Ascending aorta (tissue), 2 donors: ENCODE data around the gene CASP8AP2. TPM values are rescaled to one million over a fixed set of nuclear protein-coding genes. Genes with fewer than 3 reads are reported as not detected.
A peak's percentile ranks its signal among the peaks of the same experiment; 100 is the strongest.

Source experiments
- DNase-seq, 2 donors: peaks; one replicate each; pipeline ENCODE4 v3.0.0-alpha.2; 2019; ENCODE audit warnings: low spot score in 2 of 2
- H3K27ac ChIP-seq, 2 donors: fragments of 200-600 bp; sonication (generic); one replicate each; pipeline ENCODE4 v1.5.1; 2016 to 2017; ENCODE audit warnings: mild to moderate bottlenecking in 1 of 2
- H3K27me3 ChIP-seq: fragments of 200-600 bp; sonication (generic); one replicate; pipeline ENCODE4 v1.5.1; 2017
- H3K36me3 ChIP-seq, 2 donors: fragments of 200-600 bp; sonication (generic); one replicate each; pipeline ENCODE4 v1.5.1; 2016
- H3K4me1 ChIP-seq, 2 donors: fragments of 200-600 bp; sonication (generic); one replicate each; pipeline ENCODE4 v1.5.1; 2016 to 2017; ENCODE audit warnings: mild to moderate bottlenecking in 1 of 2
- H3K4me3 ChIP-seq, 2 donors: fragments of 200-600 bp; sonication (generic); one replicate each; pipeline ENCODE4 v1.5.1; 2016 to 2017; ENCODE audit warnings: mild to moderate bottlenecking in 1 of 2
- H3K9me3 ChIP-seq, 2 donors: fragments of 200-600 bp; sonication (generic); one replicate each; pipeline ENCODE4 v1.5.1; 2016
- CTCF ChIP-seq, 3 experiments: fragments of 200-600 bp in 2 of 3; fragments of 450-650 bp in 1 of 3; sonication (generic) in 2 of 3; IDR thresholded peaks; one replicate each; pipeline ENCODE4 v1.5.1; 2016 to 2019; ENCODE audit warnings: antibody characterized with exemption in 3 of 3, mild to moderate bottlenecking in 1 of 3, moderate library complexity in 1 of 3
- intact Hi-C: fragments of 100-400 bp; cut with DNase I; formaldehyde crosslinking; loops from one replicate; pipeline ENCODE4 v1.15.1; 2023
- total RNA-seq: library from RNA; depleted of rRNA; stranded (reverse); fragments of >200 nt; gene quantifications from one replicate; pipeline ENCODE4 v1.1.0, GENCODE V29; 2016

Gene CASP8AP2
- total RNA-seq, 1 donor from 2014 or later = 6.7 TPM

DNA sequence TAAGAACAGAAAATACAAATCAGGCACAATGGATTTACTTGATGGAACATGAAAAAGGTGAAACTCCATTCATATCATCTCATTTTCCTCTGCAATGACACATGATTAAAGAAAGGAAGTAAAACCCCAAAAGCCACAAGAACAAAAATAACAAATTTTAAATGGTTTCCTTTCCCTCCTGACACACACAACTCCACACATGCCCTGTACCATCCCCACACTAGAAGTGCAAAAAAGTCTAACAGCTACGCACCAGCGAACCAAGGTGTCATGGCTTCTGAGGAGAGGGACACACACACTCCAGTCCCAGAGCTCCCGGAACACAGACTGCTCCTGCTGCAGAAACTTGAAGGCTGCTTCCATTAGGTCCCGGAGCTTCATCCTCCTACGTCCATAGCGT, 35.4 kb upstream of the CASP8AP2 start:
- no peak overlapping the region for H3K4me3 ChIP-seq
- no peak for TF ChIP-seq CTCF (IDR thresholded peaks at IDR 0.05)
- DNase-seq = no peak
- H3K9me3 ChIP-seq = no peaks in the 10 kb centered on the region
- no peaks in the 10 kb centered on the region for H3K4me1 ChIP-seq
- H3K27me3 ChIP-seq = no peaks in the 10 kb centered on the region
- H3K27ac ChIP-seq = no peak overlapping the region
- intact Hi-C loops = no loop called here
- H3K36me3 ChIP-seq = peaks cover 28 to 47% of the 10 kb centered on the region in 2 donors

DNA sequence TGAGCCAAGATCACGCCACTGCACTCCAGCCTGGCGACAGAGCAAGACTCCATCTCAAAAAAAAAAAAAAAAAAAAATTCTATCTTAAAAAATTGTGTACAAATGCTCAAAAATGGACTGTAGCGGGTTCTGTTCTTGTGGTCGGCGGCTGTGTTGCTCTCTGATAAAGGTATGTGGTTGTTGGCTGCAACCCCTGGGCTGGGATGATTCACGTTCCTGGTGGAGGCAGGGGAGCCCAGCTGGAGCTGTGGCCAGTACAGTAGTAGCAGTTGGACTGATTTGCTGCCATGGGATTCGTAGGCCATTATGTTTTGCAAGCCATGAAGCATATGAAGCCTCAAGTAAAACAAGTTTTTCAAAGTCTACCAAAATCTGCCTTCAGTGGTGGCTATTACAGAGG, 32.4 kb upstream of the CASP8AP2 start:
- Histone ChIP-seq H3K4me3 (no peak overlapping the region), H3K27me3 (no peaks in the 10 kb centered on the region), H3K36me3 (peaks cover 20 to 45% of the 10 kb centered on the region in 2 donors), H3K4me1 (no peaks in the 10 kb centered on the region), H3K9me3 (no peaks in the 10 kb centered on the region), H3K27ac (no peak overlapping the region)
- intact Hi-C loops = no loop called here
- peak in 1 of 2 donors; percentile 74 for DNase-seq
- no peak for TF ChIP-seq CTCF (IDR thresholded peaks at IDR 0.05)

- H3K4me1 ChIP-seq = no peaks in the 10 kb centered on the region
- no peak for DNase-seq
- intact Hi-C loops = no loop called here
- H3K27me3 ChIP-seq = no peaks in the 10 kb centered on the region
- TF ChIP-seq CTCF (IDR thresholded peaks at IDR 0.05) = no peak
- peaks cover 22 to 33% of the 10 kb centered on the region in 2 donors for H3K36me3 ChIP-seq
- no peak overlapping the region for H3K4me3 ChIP-seq
- H3K9me3 ChIP-seq = no peaks in the 10 kb centered on the region
- no peak overlapping the region for H3K27ac ChIP-seq
These were observed 30.6 kb upstream of the CASP8AP2 start for GRCh38 chr6:89799096-89799495.

DNA sequence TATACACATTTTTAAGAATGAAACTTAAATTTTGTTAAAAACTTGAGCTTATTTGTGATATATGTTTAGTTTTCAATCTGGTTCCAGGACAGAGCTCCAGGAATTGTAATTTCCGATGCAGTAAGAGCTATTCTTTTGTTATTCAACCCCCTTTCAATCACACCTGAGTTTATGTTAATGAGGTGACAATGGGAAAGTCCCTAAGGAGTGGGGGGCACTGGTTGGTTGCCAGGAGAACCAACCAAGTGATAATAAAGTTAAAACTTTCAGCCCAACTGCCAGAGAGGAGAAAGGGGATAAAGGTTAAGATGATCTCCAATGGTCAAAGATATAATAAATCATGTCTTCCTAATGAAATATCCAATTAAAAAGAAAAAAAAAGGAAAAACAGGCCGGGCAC, 29.9 kb upstream of the CASP8AP2 start:
- no peak for TF ChIP-seq CTCF (IDR thresholded peaks at IDR 0.05)
- Histone ChIP-seq H3K27me3 (no peaks in the 10 kb centered on the region), H3K27ac (no peak overlapping the region), H3K36me3 (peaks cover 15 to 27% of the 10 kb centered on the region in 2 donors), H3K9me3 (no peaks in the 10 kb centered on the region), H3K4me1 (no peaks in the 10 kb centered on the region), H3K4me3 (no peak overlapping the region)
- intact Hi-C loops = no loop called here
- DNase-seq = no peak

- Histone ChIP-seq H3K4me3 (no peak overlapping the region), H3K36me3 (peaks cover 14 to 21% of the 10 kb centered on the region in 2 donors), H3K9me3 (no peaks in the 10 kb centered on the region), H3K27me3 (no peaks in the 10 kb centered on the region), H3K4me1 (no peaks in the 10 kb centered on the region), H3K27ac (no peak overlapping the region)
- intact Hi-C loops = no loop called here
- no peak for DNase-seq
- TF ChIP-seq CTCF (IDR thresholded peaks at IDR 0.05) = no peak
These were observed 26.4 kb upstream of the CASP8AP2 start for GRCh38 chr6:89803271-89803670.

GRCh38 chr6:89805814-89806371, 23.8 kb upstream of the CASP8AP2 start:
- no peak for TF ChIP-seq CTCF (IDR thresholded peaks at IDR 0.05)
- H3K4me3 ChIP-seq = no peak overlapping the region
- intact Hi-C loops = no loop called here
- H3K27me3 ChIP-seq = no peaks in the 10 kb centered on the region
- DNase-seq = no peak
- peaks cover 11 to 14% of the 10 kb centered on the region in 2 donors for H3K36me3 ChIP-seq
- no peak overlapping the region for H3K27ac ChIP-seq
- no peaks in the 10 kb centered on the region for H3K9me3 ChIP-seq
- no peaks in the 10 kb centered on the region for H3K4me1 ChIP-seq
